ENCODE results near the gene DGKA. TPM values are rescaled to one million over a fixed set of nuclear protein-coding genes. Genes with fewer than 3 reads are reported as not detected.
"Not testable (repeated sequence)": the region's sequence is repeated elsewhere in the genome, so short reads cannot be mapped to it uniquely, and the experiment has no call there.

Gene DGKA
- total RNA-seq, 1 donor from 2014 or later, result 32.4 TPM

- DNase-seq (ENCODE audit: low spot score), result peak; percentile 97
Measured at GRCh38 chr12:55966408-55967281, 35.7 kb downstream of the DGKA start, which contains the start of gene CDK2. CDK2 (plus strand) TSS chr12:55966830; CDS start chr12:55967009, 179 bp downstream.

GRCh38 chr12:55969356-55969755 lies 38.4 kb downstream of the DGKA start:
- DNase-seq (ENCODE audit: low spot score), result no peak

GRCh38 chr12:55970775-55971174 lies 39.8 kb downstream of the DGKA start:
- DNase-seq (ENCODE audit: low spot score), result no peak

GRCh38 chr12:55972042-55972441 lies 41.1 kb downstream of the DGKA start:
- DNase-seq (ENCODE audit: low spot score), result no peak

GRCh38 chr12:55972456-55972855 lies 41.5 kb downstream of the DGKA start:
- no peak for DNase-seq (ENCODE audit: low spot score)

GRCh38 chr12:55972911-55973598 lies 42.1 kb downstream of the DGKA start:
- peak; percentile 93 for DNase-seq (ENCODE audit: low spot score)

GRCh38 chr12:55973599-55974307 lies 42.8 kb downstream of the DGKA start, which contains the start of gene RAB5B:
RAB5B (plus strand) TSS chr12:55974078; CDS start chr12:55986961, 12,883 bp downstream.
- peak; percentile 98 for DNase-seq (ENCODE audit: low spot score)

- peak; percentile 91 for DNase-seq (ENCODE audit: low spot score)
Measured at GRCh38 chr12:55974308-55974730, 43.4 kb downstream of the DGKA start.

- DNase-seq (ENCODE audit: low spot score), result no peak
Measured at GRCh38 chr12:55978393-55978792, 47.4 kb downstream of the DGKA start.

GRCh38 chr12:55979069-55979468 lies 48.1 kb downstream of the DGKA start:
- no peak for DNase-seq (ENCODE audit: low spot score)

- not testable (repeated sequence) for DNase-seq (ENCODE audit: low spot score)
Measured at GRCh38 chr12:55981882-55982281, 50.9 kb downstream of the DGKA start.

- DNase-seq (ENCODE audit: low spot score), result no peak
Measured at GRCh38 chr12:55982319-55982936, 51.5 kb downstream of the DGKA start.

- no peak for DNase-seq (ENCODE audit: low spot score)
Measured at GRCh38 chr12:55983232-55983842, 52.4 kb downstream of the DGKA start.

- DNase-seq (ENCODE audit: low spot score), result no peak
Measured at GRCh38 chr12:55984861-55985260, 53.9 kb downstream of the DGKA start.

- no peak for DNase-seq (ENCODE audit: low spot score)
Measured at GRCh38 chr12:55985341-55985740, 54.4 kb downstream of the DGKA start.

- DNase-seq (ENCODE audit: low spot score), result not testable (repeated sequence)
Measured at GRCh38 chr12:55985976-55986375, 55.0 kb downstream of the DGKA start.

- no peak for DNase-seq (ENCODE audit: low spot score)
Measured at GRCh38 chr12:55991110-55991509, 60.1 kb downstream of the DGKA start.

GRCh38 chr12:55993230-55993853 lies 62.4 kb downstream of the DGKA start:
- DNase-seq (ENCODE audit: low spot score), result no peak

GRCh38 chr12:55995366-55995765 lies 64.4 kb downstream of the DGKA start:
- DNase-seq (ENCODE audit: low spot score), result no peak

- no peak for DNase-seq (ENCODE audit: low spot score)
Measured at GRCh38 chr12:55996201-55996714, 65.3 kb downstream of the DGKA start.

Data from mesenteric fat pad (tissue), 1 donor.